GM20431 (cell line): Measurements from ENCODE around the gene SAMM50.

ENCODE experiments used
- in situ Hi-C: fragments of 300-500 bp; cut with MseI, MboI; formaldehyde crosslinking; loops from one replicate; pipeline ENCODE4 v1.15.0; 2020; ENCODE audit warnings: low sequenced_read_pairs; ENCODE audit not compliant: unreplicated experiment

Gene SAMM50

DNA sequence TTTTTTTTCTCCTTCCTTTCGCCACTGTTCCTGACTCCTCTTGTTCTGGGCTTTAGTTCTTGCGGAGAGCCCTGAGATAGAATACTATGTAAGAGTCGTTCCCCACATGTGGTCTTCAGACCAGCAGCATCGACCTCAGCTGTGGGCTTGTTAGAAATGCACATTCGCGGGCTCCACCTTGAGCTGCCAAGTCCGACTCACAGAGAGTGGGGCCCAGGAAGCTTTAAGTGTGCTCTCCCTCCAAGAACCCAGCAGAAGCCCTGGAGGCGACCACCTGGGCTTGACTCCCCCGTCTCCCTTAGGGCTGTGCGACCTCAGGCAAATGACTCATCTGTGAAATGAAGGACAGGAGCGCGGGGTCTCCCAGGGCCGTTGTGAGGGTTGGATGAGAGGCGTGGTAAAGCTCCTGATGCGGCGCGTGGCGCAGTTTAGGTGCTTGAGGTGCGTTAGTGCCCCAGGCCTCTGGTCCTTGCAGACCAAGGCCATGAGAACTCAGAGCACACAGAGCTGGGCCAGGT, 18.8 kb downstream of the SAMM50 start:
- in situ Hi-C loops: no loop called here

DNA sequence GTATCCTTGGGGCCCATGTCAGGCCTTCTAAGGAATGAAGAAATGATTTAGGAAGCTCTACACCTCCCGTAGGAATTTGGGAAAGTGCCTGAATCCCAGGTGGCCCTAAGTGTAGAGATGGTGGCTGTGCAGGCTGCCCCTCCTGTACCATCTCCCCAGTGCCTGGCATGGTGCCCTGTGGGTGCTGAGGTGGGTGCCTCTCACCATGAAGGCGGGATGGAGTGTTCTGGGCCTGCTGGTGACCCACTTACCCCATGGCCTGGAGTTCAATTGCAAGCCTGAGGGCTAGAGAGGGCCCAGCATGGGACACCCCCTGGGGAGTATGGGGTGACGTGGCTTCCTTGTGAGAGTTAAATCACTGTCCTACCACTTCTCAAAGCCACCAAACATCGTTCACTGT, 19.8 kb downstream of the SAMM50 start:
- in situ Hi-C loops: no loop called here

DNA sequence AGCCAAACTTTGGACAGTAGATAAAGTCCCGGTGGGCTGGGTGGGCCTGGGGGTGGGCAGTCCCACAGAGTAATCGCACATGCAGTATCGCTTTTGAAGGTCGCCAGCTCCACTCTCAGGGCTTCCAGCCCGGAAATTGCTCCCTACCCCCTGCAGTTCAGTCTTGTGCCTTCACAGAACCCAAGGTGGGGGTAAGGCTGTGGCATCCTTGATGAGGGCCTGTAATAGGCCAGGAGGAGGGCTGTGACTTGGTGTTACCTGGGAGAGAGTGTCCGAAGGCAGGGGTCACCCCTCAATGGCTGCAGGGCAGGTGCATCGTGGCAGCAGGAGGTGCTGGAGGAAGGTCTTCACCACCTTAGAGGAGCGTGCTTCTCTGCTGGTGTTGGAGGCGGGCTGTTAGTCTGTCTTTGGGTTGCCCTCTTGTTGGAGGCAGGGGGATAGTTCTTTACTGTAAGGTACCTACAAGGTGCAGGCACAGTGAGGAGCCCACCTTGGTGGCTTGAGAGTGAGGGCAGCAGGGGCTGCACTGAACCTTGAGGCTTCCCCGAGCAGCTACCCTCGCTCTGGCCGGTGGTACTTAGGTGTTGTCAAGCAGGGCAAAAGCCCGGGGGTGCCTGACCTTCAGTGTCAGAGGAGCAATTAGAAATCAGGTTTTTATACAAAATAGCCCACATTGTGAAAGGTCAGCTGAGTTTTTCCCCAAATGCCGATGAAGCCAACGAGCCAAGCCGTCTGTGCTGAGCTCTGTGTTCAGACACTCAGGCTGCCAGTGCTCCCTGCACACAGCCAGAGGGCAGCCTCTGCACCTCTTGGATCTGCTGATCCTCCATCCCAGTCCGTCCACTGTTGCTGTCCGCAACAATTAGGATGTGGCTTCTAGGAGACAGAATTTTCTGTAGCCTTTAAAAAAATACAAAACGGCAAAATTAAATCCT, 21.9 kb downstream of the SAMM50 start:
- in situ Hi-C loops: no loop called here

DNA sequence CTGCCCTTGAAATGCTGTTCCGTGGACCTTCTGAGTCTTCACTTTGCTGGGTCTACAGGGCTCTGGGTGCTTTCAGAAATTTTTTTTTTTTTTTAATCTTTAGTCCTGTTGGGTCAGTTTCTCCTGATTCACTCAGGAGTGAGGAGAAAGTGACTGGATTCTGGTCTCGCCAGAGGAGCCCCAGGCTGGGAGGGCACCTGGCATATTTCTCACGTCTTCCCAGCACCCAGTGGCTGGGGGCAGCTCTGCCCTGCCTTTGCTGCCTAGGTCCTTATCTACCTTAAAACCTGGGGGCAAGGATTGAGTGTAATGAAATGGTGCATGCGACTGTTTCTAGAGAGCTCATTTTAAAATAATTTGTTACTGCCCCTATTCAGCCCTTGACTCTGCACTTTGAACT, 23.3 kb downstream of the SAMM50 start:
- in situ Hi-C loops: no loop called here

DNA sequence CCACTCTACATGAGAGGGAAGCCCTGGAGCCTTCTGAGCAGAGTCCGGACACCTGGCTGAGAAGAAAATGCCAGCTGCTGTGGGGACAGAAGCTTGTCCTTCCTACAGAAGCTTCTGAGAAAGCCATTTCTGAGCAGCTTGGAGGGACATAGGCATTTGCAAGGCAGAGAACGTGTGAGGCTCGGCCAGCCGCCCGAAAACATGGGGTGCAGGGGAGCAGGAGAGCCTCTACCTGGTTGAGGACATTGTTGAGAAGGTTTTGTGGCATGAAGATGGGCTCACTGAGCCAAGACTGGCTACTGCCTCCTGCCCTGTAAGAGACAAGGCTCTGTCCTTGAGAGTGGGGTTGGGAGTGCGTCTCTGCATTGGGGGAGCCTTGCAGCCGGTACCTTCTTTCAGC, 25.3 kb downstream of the SAMM50 start:
- in situ Hi-C loops: no loop called here

DNA sequence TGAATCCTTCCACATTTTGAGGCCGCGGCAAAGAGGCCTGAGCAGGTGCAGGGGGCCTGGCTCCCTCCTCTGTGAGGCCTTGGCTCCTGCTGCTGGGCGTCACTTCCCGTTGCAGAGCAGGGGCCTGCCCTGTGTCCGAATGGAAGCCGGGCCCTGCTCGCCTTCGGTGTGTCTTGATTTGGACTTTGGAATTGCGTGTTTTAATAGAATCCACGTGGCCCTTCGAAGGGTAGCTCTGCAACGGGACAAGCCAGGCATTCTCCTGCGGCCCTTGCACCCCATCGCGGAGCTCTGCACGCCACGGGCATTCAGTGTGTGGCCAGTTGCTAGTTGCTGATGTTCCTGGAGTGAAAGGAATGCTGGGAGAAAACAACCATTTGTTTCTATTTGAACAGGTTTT, 25.8 kb downstream of the SAMM50 start:
- in situ Hi-C loops: no loop called here

DNA sequence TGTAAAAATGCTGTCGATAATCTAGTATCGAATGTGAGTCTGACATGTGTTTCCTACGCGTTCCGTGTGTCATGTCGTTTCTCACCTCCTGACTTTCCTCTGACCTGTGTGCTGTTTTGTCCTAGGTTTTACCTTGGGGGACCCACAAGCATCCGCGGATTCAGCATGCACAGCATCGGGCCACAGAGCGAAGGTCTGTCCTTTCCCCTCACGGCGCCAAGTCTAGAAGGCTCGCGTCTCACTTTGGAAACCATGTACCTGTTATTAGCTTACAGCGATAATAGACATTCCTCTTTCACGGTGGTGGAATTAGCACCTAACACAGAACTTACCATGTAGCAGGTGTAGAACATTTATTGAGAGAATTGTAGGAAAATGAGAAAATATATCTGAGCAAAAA, 28.6 kb downstream of the SAMM50 start:
- in situ Hi-C loops: no loop called here

DNA sequence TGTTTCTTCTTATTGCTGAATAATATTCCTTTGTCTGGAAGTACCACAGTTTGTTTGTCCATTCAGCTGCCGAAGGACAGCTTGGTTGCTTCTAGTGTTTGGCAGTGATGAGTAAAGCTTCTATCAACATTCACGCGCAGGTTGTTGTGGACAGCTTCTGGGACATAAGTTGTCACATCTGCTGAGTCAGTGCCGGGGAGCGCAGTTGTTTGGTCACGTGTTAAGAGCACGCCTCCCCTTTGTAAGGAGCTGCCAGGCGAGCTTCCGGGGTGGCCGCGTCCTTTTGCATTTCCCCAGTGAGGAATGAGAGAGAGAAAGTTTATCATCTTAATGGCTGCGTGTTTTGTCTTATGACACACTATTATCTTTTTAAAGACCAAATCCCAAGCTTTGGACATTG, 30.3 kb downstream of the SAMM50 start:
- in situ Hi-C loops: no loop called here

DNA sequence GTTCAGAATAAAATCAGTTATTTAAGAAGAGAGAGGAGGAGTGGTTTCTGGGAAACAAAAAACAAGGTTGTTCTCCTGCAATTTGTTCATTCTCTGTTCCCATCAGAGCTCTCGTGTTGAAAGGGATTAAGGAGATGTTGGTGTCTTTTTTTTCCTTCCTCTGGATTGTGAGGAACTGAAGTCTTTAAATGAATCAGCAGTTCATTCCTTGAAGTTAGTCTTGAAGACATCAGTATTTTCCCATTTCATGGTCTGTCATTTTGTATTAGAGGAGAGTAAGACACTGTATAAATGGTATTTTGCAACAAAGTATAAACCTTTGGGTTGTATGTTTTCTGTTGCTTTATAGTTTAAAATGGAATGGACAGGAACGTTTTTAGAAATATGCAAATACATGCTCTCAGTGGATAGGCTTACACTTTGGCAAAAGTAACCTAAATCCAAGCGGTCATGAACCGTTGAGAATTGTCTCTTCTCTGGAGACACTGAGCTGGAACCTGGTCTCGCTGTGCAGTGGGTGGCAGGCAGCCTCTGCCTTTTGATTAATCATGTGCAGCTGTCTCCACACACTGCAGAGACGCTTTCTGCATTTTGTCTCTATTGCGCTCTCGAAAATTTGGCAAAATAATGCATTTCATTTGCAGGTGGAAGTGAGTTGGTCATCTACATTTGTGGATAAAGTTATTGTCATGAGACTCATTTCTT, 33.0 kb downstream of the SAMM50 start:
- in situ Hi-C loops: no loop called here

DNA sequence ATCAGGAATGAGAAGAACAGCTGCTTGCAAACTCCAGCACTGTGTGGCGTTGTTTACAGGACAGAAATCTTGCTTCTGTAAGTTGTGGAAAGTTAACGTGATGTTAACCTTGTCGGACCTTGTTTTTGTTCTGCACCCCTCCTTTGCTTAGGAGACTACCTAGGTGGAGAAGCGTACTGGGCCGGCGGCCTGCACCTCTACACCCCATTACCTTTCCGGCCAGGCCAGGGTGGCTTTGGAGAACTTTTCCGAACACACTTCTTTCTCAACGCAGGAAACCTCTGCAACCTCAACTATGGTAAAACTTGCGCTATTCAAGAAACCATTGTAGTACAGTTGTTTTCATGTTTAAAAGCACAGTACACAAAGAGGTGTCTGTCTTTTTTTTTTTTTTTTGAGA, 33.7 kb downstream of the SAMM50 start:
- in situ Hi-C loops: no loop called here

DNA sequence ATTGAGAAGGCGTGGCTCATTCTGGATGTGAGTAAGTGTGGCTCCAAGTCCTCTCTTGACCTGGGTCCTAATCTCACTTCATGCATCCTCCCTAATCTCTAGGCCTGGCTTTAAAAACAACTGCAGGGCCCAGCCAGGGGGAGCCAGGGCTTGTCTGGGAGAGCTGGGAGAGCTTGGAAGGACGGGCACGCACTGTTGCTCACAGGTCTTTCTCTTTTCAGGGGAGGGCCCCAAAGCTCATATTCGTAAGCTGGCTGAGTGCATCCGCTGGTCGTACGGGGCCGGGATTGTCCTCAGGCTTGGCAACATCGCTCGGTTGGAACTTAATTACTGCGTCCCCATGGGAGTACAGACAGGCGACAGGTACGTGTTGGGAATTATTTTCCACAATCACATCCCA, 34.8 kb downstream of the SAMM50 start:
- in situ Hi-C loops: loop anchor here (5.0 to 10.0 kb wide), 2 partner anchors 97 to 635 kb away; no protein-coding TSS in a partner anchor

DNA sequence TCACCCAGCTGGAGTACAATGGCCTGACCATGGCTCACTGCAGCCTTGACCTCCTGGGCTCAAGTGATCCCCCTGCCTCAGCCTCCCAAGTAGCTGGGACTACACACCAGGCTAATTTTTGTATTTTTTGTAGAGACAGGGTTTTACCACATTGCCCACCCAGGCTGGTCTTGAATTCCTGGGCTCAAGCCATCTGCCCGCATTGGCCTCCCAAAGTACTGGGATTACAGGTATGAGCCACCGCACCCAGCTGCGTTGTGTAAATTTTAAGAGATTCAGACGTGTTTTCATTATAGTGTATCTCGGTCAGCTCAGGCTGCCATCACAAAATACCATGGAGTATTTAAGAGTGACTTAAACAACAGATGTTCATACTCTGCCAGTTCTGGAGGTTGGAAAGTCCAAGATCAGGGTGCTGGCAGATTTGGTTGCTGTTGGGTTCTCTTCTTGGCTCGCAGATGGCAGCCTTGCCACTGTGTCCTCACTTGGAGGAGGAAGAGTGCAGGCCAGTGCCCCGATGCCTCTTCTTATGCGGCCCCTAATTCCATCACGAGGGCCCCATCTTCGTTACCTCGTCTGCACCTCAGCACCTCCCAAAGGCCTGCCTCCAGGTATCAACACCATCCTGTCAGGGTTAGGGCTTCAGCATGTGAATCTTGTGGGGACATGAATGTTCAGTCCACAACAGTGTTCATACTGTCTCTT, 36.2 kb downstream of the SAMM50 start:
- in situ Hi-C loops: loop anchor here (5.0 to 10.0 kb wide), 2 partner anchors 96 to 633 kb away; no protein-coding TSS in a partner anchor

DNA sequence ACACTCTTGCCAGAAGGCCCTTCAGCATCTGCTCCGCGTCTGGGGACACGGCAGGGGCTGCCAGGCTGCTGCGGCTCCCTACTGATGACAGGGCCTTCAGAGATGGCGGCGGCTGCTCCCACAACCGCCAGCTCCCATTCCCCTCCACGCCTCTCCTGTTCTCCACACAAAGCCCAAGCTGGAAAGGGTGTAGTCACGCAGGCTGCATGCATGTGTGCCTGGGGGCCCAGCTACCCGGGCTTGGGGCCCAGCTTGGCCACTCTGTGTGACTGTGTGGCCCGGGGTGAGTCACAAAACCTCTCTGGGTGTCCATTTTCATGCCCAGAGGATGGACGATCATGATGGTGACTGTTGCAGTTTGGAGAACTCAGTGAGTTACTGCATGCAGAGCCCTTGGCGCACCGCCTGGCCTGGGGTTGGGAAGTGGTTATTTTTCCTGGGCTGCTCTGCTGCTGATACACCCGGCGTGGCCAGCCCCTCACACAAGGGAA, 37.1 kb downstream of the SAMM50 start:
- in situ Hi-C loops: loop anchor here (5.0 to 10.0 kb wide), 2 partner anchors 95 to 632 kb away; no protein-coding TSS in a partner anchor

DNA sequence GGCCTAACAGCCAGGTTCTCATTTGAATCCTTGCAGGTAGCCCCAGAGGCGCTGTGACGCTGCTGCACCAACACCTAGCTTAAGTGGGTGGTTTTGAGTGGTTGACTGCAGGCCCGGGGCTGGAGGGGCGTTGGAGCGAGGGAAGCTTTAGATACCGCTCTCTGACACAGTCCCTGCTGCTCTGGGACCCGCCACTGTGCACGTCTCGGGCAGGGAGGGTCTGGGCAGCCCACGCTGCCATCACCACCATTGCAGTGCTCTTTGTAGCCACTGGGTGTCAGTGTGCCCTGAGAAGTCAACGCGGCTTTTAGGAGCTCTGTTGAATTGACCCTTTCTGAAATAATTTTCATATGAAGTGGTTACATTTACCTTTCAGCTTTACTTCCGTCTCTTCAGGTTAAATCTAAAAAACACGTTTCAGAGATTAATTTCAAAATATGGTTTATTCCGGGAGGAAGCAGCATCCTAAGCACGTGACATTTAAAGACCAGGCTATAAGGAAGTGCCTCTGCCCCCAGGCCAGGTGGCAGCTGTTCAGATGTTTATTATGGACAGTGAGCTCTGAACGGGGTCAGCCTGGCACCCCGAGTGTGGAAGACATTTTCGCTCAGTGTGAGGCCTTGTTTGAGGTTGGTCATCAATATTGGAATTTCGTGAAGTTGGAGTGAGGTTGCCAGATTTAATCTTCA, 38.0 kb downstream of the SAMM50 start:
- in situ Hi-C loops: loop anchor here (5.0 to 10.0 kb wide), 2 partner anchors 94 to 632 kb away; no protein-coding TSS in a partner anchor

DNA sequence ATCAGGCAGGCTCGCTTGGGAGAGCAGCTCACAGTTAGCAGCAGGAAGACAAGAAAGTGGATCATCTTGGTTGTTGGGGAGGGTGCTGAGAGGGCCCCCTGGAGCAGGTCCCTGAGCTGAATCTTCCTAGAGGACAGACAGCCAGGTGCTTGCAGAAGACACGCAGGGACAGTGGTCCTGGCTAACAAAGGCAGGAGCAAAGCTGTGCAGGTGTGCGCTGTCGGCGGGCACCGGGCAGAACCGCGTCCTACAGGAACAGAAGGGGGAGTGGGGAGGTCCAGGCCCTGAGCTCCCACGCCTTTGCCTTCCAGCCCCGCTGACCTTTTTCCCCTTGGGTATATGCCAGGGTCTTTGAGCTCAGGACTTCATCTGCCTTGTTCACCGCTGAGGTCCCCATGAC, 38.8 kb downstream of the SAMM50 start:
- in situ Hi-C loops: loop anchor here (5.0 to 10.0 kb wide), 2 partner anchors 93 to 631 kb away; no protein-coding TSS in a partner anchor

DNA sequence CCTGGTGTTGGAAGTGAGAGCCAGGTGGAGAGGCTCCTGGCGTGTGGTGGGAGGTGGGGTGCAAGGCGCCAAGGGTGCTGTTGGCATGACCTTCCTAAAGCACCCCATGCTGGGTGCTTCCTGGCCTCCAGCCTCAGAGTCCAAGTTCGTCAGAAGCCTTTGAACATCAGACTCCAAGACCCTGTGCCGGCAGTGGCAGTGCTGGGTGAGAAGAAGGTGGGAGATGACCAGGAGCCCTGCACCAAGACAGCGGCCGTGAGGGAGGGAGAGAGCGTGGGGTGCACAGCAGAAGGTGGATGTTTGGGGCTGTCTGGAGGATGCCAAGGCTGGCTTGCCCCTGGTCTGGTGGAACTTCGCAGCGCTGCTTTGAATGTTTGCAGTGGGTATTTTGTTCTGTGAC, 39.2 kb downstream of the SAMM50 start:
- in situ Hi-C loops: loop anchor here (5.0 to 10.0 kb wide), 2 partner anchors 93 to 630 kb away; no protein-coding TSS in a partner anchor

DNA sequence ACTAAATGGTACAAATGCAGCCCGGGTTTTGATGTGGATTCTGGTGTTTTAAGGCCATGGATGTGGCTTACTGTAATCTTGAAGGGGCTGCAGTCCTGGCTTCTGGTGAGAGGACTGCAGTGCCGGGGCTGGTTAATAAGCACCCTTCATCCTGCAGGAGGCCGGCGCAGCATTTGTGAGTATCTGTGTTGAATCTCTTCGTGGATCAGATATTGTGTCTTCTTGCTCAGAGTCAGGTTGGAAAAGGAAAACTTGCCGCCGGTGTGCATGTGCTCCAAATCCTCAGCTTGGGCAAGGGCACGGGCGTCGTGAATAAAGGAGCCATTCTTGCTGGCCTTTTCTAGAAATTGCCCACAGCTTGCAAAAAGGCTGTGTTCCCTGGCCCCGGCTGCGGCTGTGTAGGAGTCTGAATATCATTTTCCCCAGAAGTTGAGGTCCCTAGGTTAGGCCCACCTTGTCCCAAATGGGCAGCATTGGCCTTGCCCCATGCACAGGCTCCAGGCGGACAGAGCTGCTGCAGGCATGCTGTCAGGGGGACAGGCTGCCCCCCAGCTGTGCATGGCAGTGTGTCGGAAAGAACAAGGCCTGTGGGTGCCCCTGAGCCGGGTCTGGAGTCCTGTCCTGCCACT, 39.9 kb downstream of the SAMM50 start:
- in situ Hi-C loops: loop anchor here (10.0 kb wide), 1 partner anchor 630 kb away; no protein-coding TSS in a partner anchor

DNA sequence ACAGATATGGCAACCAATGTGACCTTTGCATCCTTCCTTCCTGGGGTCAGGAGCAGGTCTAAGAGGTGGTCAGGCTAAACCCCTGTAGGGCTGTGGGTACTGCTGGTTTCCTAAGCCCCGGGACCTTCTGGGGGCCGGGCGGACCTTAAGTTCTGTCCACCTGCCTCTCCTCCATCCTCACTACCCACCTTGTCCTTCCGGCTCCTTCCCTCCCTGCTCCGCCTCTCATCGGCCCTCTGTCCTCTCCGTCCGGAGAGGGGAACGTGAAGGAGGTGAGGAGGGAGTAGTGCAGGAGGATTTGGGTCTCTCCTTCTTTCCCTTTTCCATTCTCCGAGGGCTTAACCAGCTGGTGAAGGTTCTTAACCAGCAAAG, 40.5 kb downstream of the SAMM50 start:
- in situ Hi-C loops: loop anchor here (10.0 kb wide), 1 partner anchor 629 kb away; no protein-coding TSS in a partner anchor
